HEK293 (cell line): Measurements from ENCODE around the gene ABHD17A.

Experiments used
- CTCF ChIA-PET: fragments of 350-600 bp; formaldehyde crosslinking; extraction: SDS; loops from one replicate; lab custom pipeline; 2021; ENCODE audit warnings: antibody characterized with exemption; lab: Yijun Ruan, JAX
- POLR2A ChIA-PET: fragments of 300-600 bp; formaldehyde crosslinking; extraction: SDS; loops from one replicate; lab custom pipeline; 2020; ENCODE audit warnings: antibody characterized with exemption, inconsistent platforms; lab: Yijun Ruan, JAX
- H3K27ac ChIP-seq: fragments of 200-500 bp; sonication (Bioruptor generic); 2 replicates; pipeline ENCODE4 v1.5.1; 2014; ENCODE audit warnings: low read depth, low read length, control low read depth, inconsistent platforms; ENCODE audit errors: extremely low read depth
- H3K36me3 ChIP-seq, 2 experiments: fragments of 200-500 bp in 1 of 2; sonication (Bioruptor generic) in 1 of 2; 1 replicate in 1 of 2; 2 replicates in 1 of 2; pipeline ENCODE4 v1.5.1; 2014 to 2017; ENCODE audit warnings: inconsistent platforms in 2 of 2, low read length in 2 of 2; ENCODE audit not compliant: control insufficient read depth in 2 of 2, insufficient read depth in 1 of 2
- H3K4me1 ChIP-seq: fragments of 200-500 bp; sonication (Bioruptor generic); 2 replicates; pipeline ENCODE4 v1.5.1; 2014; ENCODE audit warnings: mild to moderate bottlenecking, low read length, inconsistent platforms; ENCODE audit not compliant: control insufficient read depth, insufficient read depth
- H3K4me3 ChIP-seq: 2 replicates; pipeline ENCODE4 v1.5.1; 2011; ENCODE audit warnings: low read depth, mild to moderate bottlenecking, control low read depth, low read length, moderate library complexity
- H3K9me3 ChIP-seq: fragments of 200-500 bp; sonication (Bioruptor generic); 2 replicates; pipeline ENCODE4 v1.5.1; 2014; ENCODE audit warnings: low read depth, low read length, inconsistent platforms; ENCODE audit not compliant: control insufficient read depth, insufficient read depth
- EGR2 ChIP-seq: fragments of 450-650 bp; formaldehyde crosslinking; IDR thresholded peaks from 2 replicates; pipeline ENCODE4 v1.5.1; 2016; ENCODE audit warnings: low read depth, missing biosample characterization, missing genetic modification characterization
- FEZF1 ChIP-seq: fragments of 450-650 bp; formaldehyde crosslinking; IDR thresholded peaks from 2 replicates; pipeline ENCODE4 v1.5.1; 2016; ENCODE audit warnings: missing biosample characterization, missing genetic modification characterization
- PRDM4 ChIP-seq: fragments of 450-650 bp; formaldehyde crosslinking; IDR thresholded peaks from 2 replicates; pipeline ENCODE4 v1.5.1; 2017; ENCODE audit warnings: missing biosample characterization, missing genetic modification characterization
- REST ChIP-seq: fragments of 450-650 bp; formaldehyde crosslinking; IDR thresholded peaks from 2 replicates; pipeline ENCODE4 v1.5.1; 2016; ENCODE audit warnings: missing biosample characterization, missing genetic modification characterization
- TCF7L2 ChIP-seq: IDR thresholded peaks from 2 replicates; pipeline ENCODE4 v1.6.1; 2011; ENCODE audit warnings: low read depth, mild to moderate bottlenecking, inconsistent platforms, low read length, moderate library complexity, borderline replicate concordance
- ZBTB44 ChIP-seq: fragments of 450-650 bp; IDR thresholded peaks from 2 replicates; pipeline ENCODE4 v1.5.1; 2018; ENCODE audit warnings: missing biosample characterization, mild to moderate bottlenecking, missing genetic modification characterization
- ZBTB48 ChIP-seq: fragments of 450-650 bp; formaldehyde crosslinking; IDR thresholded peaks from 2 replicates; pipeline ENCODE4 v1.5.1; 2016; ENCODE audit warnings: missing biosample characterization, missing genetic modification characterization
- ZBTB7A ChIP-seq: fragments of 450-650 bp; formaldehyde crosslinking; IDR thresholded peaks from 2 replicates; pipeline ENCODE4 v1.5.1; 2016; ENCODE audit warnings: low read depth, missing biosample characterization, missing genetic modification characterization
- ZNF112 ChIP-seq: fragments of 450-650 bp; formaldehyde crosslinking; IDR thresholded peaks from 2 replicates; pipeline ENCODE4 v1.5.0; 2017; ENCODE audit warnings: missing biosample characterization, missing genetic modification characterization
- ZNF174 ChIP-seq: fragments of 450-650 bp; formaldehyde crosslinking; IDR thresholded peaks from 2 replicates; pipeline ENCODE4 v1.5.0; 2017; ENCODE audit warnings: missing biosample characterization, mild to moderate bottlenecking, missing genetic modification characterization
- ZNF2 ChIP-seq: fragments of 450-650 bp; formaldehyde crosslinking; IDR thresholded peaks from 2 replicates; pipeline ENCODE4 v1.5.1; 2016; ENCODE audit warnings: missing biosample characterization, missing genetic modification characterization
- ZNF311 ChIP-seq: fragments of 450-650 bp; formaldehyde crosslinking; IDR thresholded peaks from 2 replicates; pipeline ENCODE4 v1.5.1; 2017; ENCODE audit warnings: missing biosample characterization, missing genetic modification characterization, borderline replicate concordance
- ZNF335 ChIP-seq: fragments of 450-650 bp; formaldehyde crosslinking; conservative IDR thresholded peaks from 2 replicates; pipeline ENCODE4 v1.5.1; 2016; ENCODE audit warnings: missing biosample characterization, missing genetic modification characterization
- ZNF394 ChIP-seq: fragments of 450-650 bp; formaldehyde crosslinking; IDR thresholded peaks from 2 replicates; pipeline ENCODE4 v1.5.1; 2016; ENCODE audit warnings: missing biosample characterization, missing genetic modification characterization, mild to moderate bottlenecking, moderate library complexity, borderline replicate concordance
- ZNF423 ChIP-seq: fragments of 450-650 bp; formaldehyde crosslinking; IDR thresholded peaks from 2 replicates; pipeline ENCODE4 v1.5.1; 2016; ENCODE audit warnings: missing biosample characterization, missing genetic modification characterization
- ZNF48 ChIP-seq: fragments of 450-650 bp; formaldehyde crosslinking; IDR thresholded peaks from 2 replicates; pipeline ENCODE4 v1.5.1; 2016; ENCODE audit warnings: missing biosample characterization, missing genetic modification characterization
- ZNF660 ChIP-seq: fragments of 450-650 bp; IDR thresholded peaks from 2 replicates; pipeline ENCODE4 v1.5.1; 2018; ENCODE audit warnings: missing biosample characterization, mild to moderate bottlenecking, missing genetic modification characterization
- TF ChIP-seq, protein P1 (sequence below): fragments of 450-650 bp; formaldehyde crosslinking; IDR thresholded peaks from 2 replicates; pipeline ENCODE4 v1.5.1; 2016; ENCODE audit warnings: missing biosample characterization, missing genetic modification characterization

Gene ABHD17A

DNA sequence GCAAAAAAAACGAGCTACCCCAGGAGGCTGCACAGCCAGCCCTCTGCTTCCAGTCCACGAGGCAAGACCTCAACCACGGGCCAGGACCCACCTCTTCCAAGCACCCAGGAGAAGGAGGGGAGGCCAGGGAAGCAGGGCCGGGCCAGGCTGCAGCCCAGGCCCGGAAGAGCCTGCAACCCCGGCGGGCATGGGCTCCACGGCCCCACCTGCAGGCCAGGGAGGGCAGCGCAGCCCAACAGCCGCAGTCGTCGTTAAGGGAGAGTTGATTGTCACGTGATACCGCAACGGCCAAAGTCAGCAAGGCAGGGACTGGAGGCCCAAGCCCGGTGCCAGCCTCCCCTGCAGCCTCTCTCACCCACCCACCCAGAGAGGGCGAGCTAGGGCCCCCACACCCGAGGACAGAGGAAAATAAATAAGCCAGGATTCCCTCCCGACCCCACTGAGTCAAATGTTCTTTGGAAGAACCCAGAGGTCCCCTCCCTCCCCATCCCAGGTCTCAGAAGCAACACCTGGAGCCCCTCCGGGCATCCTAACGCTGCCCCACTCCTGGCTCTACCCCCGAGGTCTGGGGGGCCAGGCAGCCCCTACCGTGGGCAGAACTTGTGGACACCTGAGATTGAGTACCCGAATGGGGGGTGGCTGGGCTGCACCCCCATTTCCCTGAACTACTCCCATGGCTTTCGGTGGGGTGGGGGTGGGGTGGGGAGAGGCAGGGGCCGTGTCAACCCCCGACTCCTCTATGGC is 31.8 kb downstream of the ABHD17A start (continued):
- TF ChIP-seq ZNF335 (tag by site-specific recombination) (peak; percentile 31; the same call in 1 of the 2 replicates), ZNF394 (tag by site-specific recombination) (peak; percentile 39; the same call in 1 of the 2 replicates), ZNF660 (tag by site-specific recombination) (peak; percentile 78; the same call in 1 of the 2 replicates), ZBTB44 (peak; percentile 63), ZBTB48 (peak; percentile 88), TCF7L2 (no peak), ZNF2 (tag by site-specific recombination) (0 out of 2 replicates have a peak, but pooled peaks have one; percentile 38)
- TF ChIP-seq, protein P1, sequence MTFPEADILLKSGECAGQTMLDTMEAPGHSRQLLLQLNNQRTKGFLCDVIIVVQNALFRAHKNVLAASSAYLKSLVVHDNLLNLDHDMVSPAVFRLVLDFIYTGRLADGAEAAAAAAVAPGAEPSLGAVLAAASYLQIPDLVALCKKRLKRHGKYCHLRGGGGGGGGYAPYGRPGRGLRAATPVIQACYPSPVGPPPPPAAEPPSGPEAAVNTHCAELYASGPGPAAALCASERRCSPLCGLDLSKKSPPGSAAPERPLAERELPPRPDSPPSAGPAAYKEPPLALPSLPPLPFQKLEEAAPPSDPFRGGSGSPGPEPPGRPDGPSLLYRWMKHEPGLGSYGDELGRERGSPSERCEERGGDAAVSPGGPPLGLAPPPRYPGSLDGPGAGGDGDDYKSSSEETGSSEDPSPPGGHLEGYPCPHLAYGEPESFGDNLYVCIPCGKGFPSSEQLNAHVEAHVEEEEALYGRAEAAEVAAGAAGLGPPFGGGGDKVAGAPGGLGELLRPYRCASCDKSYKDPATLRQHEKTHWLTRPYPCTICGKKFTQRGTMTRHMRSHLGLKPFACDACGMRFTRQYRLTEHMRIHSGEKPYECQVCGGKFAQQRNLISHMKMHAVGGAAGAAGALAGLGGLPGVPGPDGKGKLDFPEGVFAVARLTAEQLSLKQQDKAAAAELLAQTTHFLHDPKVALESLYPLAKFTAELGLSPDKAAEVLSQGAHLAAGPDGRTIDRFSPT, result peak; percentile 60; the same call in 1 of the 2 replicates

GRCh38 chr19:1852581-1853128 is 32.6 kb downstream of the ABHD17A start:
- POLR2A ChIA-PET, result no interaction called here
- Histone ChIP-seq H3K4me1 (peaks cover 3% of the 10 kb centered on the region; the same call in 1 of the 2 replicates), H3K27ac (no peak overlapping the region), H3K4me3 (no peak overlapping the region), H3K36me3 (no peaks in the 10 kb centered on the region), H3K9me3 (no peaks in the 10 kb centered on the region)
- TF ChIP-seq PRDM4, result no peak
- TF ChIP-seq ZNF311 (tag by site-specific recombination), result no peak
- no peak for TF ChIP-seq FEZF1 (tag by site-specific recombination)
- TF ChIP-seq ZNF423 (tag by site-specific recombination), result no peak
- no peak for TF ChIP-seq ZNF112 (tag by site-specific recombination)
- CTCF ChIA-PET, result interaction anchor here (0.5 to 3.3 kb wide), 10 partner anchors 7 to 1150 kb away, joined by 3 to 13 read pairs (median 3); no protein-coding TSS in a partner anchor

- Histone ChIP-seq H3K4me3 (no peak overlapping the region), H3K27ac (no peak overlapping the region), H3K4me1 (peaks cover 4% of the 10 kb centered on the region; the same call in 1 of the 2 replicates), H3K36me3 (no peaks in the 10 kb centered on the region), H3K9me3 (no peaks in the 10 kb centered on the region)
- ChIA-PET POLR2A (no interaction called here), CTCF (interaction anchor here (0.6 kb wide), 1 partner anchor 8 kb away, joined by 3 read pairs; no protein-coding TSS in a partner anchor)
- 0 out of 2 replicates have a peak, but pooled peaks have one; percentile 24 for TF ChIP-seq ZBTB7A (tag by site-specific recombination)
- peak; percentile 53 for TF ChIP-seq EGR2
- no peak for TF ChIP-seq REST (tag by site-specific recombination)
- TF ChIP-seq ZNF48, result no peak
- no peak for TF ChIP-seq ZNF174
Measured at GRCh38 chr19:1851654-1852580, 33.4 kb downstream of the ABHD17A start.
